Measurements from ENCODE around the gene HDDC3. TPM values are rescaled to one million over a fixed set of nuclear protein-coding genes. Genes with fewer than 3 reads are reported as not detected.

Gene HDDC3
- 10 to 100 TPM; 13.4 to 22.2 (median 17.2) TPM for total RNA-seq

GRCh38 chr15:90931828-90932659 lies at the start of gene HDDC3:
Gene HDDC3, minus strand, starts transcription at chr15:90932549. Its CDS starts 9 bp downstream, at chr15:90932540.
- H3K4me1 ChIP-seq: peaks cover 47 to 48% of the 10 kb centered on the region in 2 donors
- peak; percentile 49 to 65 for ATAC-seq
- H3K27ac ChIP-seq: peak within 1 kb of the TSS; percentile 84 to 95 (median 89)
- peak; percentile 34 to 69 for TF ChIP-seq POLR2A (IDR thresholded peaks at IDR 0.05)
- peak; percentile 91 to 95 (median 92) for TF ChIP-seq CTCF (IDR thresholded peaks at IDR 0.05 in 4 of 5, conservative IDR thresholded peaks at IDR 0.05 in 1 of 5)
- peak within 1 kb of the TSS; percentile 66 to 92 (median 87) for H3K4me3 ChIP-seq
- no peaks in the 10 kb centered on the region for H3K9me3 ChIP-seq
- H3K27me3 ChIP-seq: no peaks in the 10 kb centered on the region
- H3K36me3 ChIP-seq: peaks cover 0 to 5% of the 10 kb centered on the region in 2 donors
- in situ Hi-C loops (cut with MboI; ENCODE audit: low sequenced_read_pairs in 4 of 4) (no loop called here), intact Hi-C loops (cut with DNase I; ENCODE audit: low total_unique reads) (loop anchor here (1.0 to 5.0 kb wide), 3 partner anchors 30 to 215 kb away; partner anchors contain the start of genes BLM and PRC1)
- DNase-seq: peak; percentile 72 to 86

- Histone ChIP-seq H3K27me3 (no peaks in the 10 kb centered on the region), H3K36me3 (no peaks in the 10 kb centered on the region), H3K27ac (no peak overlapping the region), H3K9me3 (no peaks in the 10 kb centered on the region), H3K4me3 (no peak overlapping the region), H3K4me1 (no peaks in the 10 kb centered on the region)
- DNase-seq (no peak), ATAC-seq (no peak)
- intact Hi-C loops (cut with DNase I; ENCODE audit: low total_unique reads): no loop called here
- in situ Hi-C loops (cut with MboI; ENCODE audit: low sequenced_read_pairs in 4 of 4): no loop called here
- TF ChIP-seq POLR2A (IDR thresholded peaks at IDR 0.05) (no peak), CTCF (IDR thresholded peaks at IDR 0.05 in 4 of 5, conservative IDR thresholded peaks at IDR 0.05 in 1 of 5) (no peak)
These were observed 49.8 kb upstream of the HDDC3 start for GRCh38 chr15:90982135-90982534.

- intact Hi-C loops (cut with DNase I; ENCODE audit: low total_unique reads): no loop called here
- no peak overlapping the region for H3K27ac ChIP-seq
- H3K9me3 ChIP-seq: no peaks in the 10 kb centered on the region
- no peaks in the 10 kb centered on the region for H3K4me1 ChIP-seq
- in situ Hi-C loops (cut with MboI; ENCODE audit: low sequenced_read_pairs in 4 of 4): no loop called here
- no peaks in the 10 kb centered on the region for H3K36me3 ChIP-seq
- H3K4me3 ChIP-seq: no peak overlapping the region
- no peak for ATAC-seq
- no peak for DNase-seq
- TF ChIP-seq CTCF (IDR thresholded peaks at IDR 0.05 in 4 of 5, conservative IDR thresholded peaks at IDR 0.05 in 1 of 5) (no peak), POLR2A (IDR thresholded peaks at IDR 0.05) (no peak)
- H3K27me3 ChIP-seq: no peaks in the 10 kb centered on the region
These were observed 49.3 kb upstream of the HDDC3 start for GRCh38 chr15:90981681-90982080.

GRCh38 chr15:90979582-90979981 lies 47.2 kb upstream of the HDDC3 start:
- Histone ChIP-seq H3K4me1 (no peaks in the 10 kb centered on the region), H3K9me3 (no peaks in the 10 kb centered on the region), H3K36me3 (no peaks in the 10 kb centered on the region), H3K27me3 (no peaks in the 10 kb centered on the region), H3K4me3 (no peak overlapping the region), H3K27ac (no peak overlapping the region)
- ATAC-seq: no peak
- no peak for TF ChIP-seq CTCF (IDR thresholded peaks at IDR 0.05 in 4 of 5, conservative IDR thresholded peaks at IDR 0.05 in 1 of 5)
- in situ Hi-C loops (cut with MboI; ENCODE audit: low sequenced_read_pairs in 4 of 4) (no loop called here), intact Hi-C loops (cut with DNase I; ENCODE audit: low total_unique reads) (no loop called here)
- DNase-seq: no peak

Data from gastrocnemius medialis (tissue), 4 donors.